Prostate gland (tissue), 2 donors: ENCODE measurements around the gene G3BP1. TPM values are rescaled to one million over a fixed set of nuclear protein-coding genes. Genes with fewer than 3 reads are reported as not detected.

Source experiments
- DNase-seq: peaks from one replicate; pipeline ENCODE4 v3.0.0-alpha.2; 2019; ENCODE audit warnings: low spot score
- H3K27ac ChIP-seq, 2 donors: fragments of 200-600 bp; sonication (generic); 2 replicates each; pipeline ENCODE4 v1.5.1; 2017 to 2019
- H3K27me3 ChIP-seq: fragments of 200-600 bp; sonication (generic); replicated peaks from 2 replicates; pipeline ENCODE4 v1.5.1; 2019; ENCODE audit not compliant: insufficient read depth
- H3K36me3 ChIP-seq, 2 donors: fragments of 200-600 bp; sonication (generic); 1 replicate in 1 of 2; 2 replicates in 1 of 2; pipeline versions ENCODE4 v1.5.1 to v1.8.1; 2017 to 2019
- H3K4me1 ChIP-seq: fragments of 200-600 bp; sonication (generic); replicated peaks from 2 replicates; pipeline ENCODE4 v1.5.1; 2019
- H3K4me3 ChIP-seq, 2 donors: fragments of 200-600 bp; sonication (generic); 2 replicates each; pipeline ENCODE4 v1.5.1; 2017 to 2019
- H3K9me3 ChIP-seq: fragments of 200-600 bp; sonication (generic); 2 replicates; pipeline ENCODE4 v1.5.1; 2017
- POLR2A ChIP-seq: fragments of 450-650 bp; IDR thresholded peaks from one replicate; pipeline ENCODE4 v1.6.1; 2016; ENCODE audit warnings: antibody characterized with exemption, mild to moderate bottlenecking
- POLR2AphosphoS5 ChIP-seq: sonication (generic); formaldehyde crosslinking; IDR thresholded peaks from one replicate; pipeline ENCODE4 v1.6.1; 2017; ENCODE audit warnings: antibody characterized with exemption
- WGBS: methylation state at CpG from one replicate; pipeline ENCODE4 v1.1.5; 2018; 5-methylcytosine and 5-hydroxymethylcytosine counted together
- intact Hi-C: fragments of 100-400 bp; cut with DNase I; formaldehyde crosslinking; loops from one replicate; pipeline ENCODE4 v1.14.2; 2022
- total RNA-seq, 2 donors: library from RNA; depleted of rRNA; stranded (reverse); fragments of >200 nt; gene quantifications; one replicate each; pipeline ENCODE4 v1.1.0, GENCODE V29; 2016
- TF ChIP-seq, protein P1 (sequence below), 4 experiments: fragments of 200-600 bp in 2 of 4; fragments of 450-650 bp in 2 of 4; sonication (generic) in 2 of 4; IDR thresholded peaks; 1 replicate in 3 of 4; 2 replicates in 1 of 4; pipeline ENCODE4 v1.5.1; 2016 to 2019; ENCODE audit warnings: antibody characterized with exemption in 4 of 4, mild to moderate bottlenecking in 2 of 4, moderate library complexity in 2 of 4

G3BP1 gene
- total RNA-seq, 2 donors from 2014 or later, result 98.4 to 119 TPM

DNA sequence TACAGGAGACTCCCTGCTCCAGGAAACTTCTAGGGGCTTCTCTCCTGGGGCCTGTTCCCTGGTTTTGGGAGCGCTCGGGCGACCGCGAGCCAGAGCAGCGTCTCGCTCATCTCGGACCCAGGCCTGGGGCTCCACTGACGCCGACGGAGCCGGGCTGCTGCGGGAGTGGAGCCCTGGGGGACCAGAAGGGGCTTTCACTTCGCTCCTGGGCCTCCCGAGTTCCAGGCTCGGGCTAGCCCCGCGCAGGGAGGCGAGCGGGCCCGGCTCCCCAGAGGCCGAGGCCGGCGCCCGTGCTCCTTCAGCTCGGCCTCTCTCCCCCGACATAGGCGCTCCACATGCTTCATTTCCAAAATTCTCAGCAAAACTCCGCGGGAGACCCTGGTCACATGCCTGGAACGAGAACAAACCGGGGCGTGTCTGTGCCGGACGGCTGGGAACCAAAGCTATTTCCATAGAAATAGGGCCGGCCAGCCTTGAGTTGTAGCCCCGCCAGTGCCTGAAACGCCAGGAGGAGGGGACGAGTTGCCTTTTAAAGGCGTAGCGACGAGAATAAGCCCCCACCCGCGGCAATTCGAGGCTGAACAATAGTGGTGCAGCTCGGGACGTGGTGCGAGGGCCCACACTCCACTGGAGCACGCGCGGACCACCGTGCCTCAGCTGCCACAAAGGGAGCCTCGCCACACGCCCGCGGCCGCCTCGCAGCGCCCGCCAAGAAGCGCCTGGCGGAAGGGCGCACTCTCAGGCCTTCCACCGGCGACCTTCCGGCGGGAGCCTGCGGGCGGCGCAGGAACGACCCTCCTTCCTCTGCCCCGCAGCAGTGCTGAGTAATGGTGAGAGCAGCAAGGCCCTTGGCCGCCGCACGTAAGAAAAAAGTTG, 1.1 kb upstream of the G3BP1 start:
- H3K27me3 ChIP-seq, result no peaks in the 10 kb centered on the region
- WGBS, result 4% methylated on average over 60 of the region's 75 CpGs
- peak overlapping the region; percentile 92 to 94 for H3K27ac ChIP-seq
- H3K4me1 ChIP-seq, result peaks cover 7% of the 10 kb centered on the region
- H3K9me3 ChIP-seq, result no peaks in the 10 kb centered on the region
- DNase-seq, result peak; percentile 36
- peak overlapping the region; percentile 38 to 50 for H3K4me3 ChIP-seq
- intact Hi-C loops, result no loop called here
- no peak for TF ChIP-seq POLR2AphosphoS5
- TF ChIP-seq, protein P1, sequence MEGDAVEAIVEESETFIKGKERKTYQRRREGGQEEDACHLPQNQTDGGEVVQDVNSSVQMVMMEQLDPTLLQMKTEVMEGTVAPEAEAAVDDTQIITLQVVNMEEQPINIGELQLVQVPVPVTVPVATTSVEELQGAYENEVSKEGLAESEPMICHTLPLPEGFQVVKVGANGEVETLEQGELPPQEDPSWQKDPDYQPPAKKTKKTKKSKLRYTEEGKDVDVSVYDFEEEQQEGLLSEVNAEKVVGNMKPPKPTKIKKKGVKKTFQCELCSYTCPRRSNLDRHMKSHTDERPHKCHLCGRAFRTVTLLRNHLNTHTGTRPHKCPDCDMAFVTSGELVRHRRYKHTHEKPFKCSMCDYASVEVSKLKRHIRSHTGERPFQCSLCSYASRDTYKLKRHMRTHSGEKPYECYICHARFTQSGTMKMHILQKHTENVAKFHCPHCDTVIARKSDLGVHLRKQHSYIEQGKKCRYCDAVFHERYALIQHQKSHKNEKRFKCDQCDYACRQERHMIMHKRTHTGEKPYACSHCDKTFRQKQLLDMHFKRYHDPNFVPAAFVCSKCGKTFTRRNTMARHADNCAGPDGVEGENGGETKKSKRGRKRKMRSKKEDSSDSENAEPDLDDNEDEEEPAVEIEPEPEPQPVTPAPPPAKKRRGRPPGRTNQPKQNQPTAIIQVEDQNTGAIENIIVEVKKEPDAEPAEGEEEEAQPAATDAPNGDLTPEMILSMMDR (IDR thresholded peaks at IDR 0.05), result no peak
- no peak for TF ChIP-seq POLR2A
- no peaks in the 10 kb centered on the region for H3K36me3 ChIP-seq

DNA sequence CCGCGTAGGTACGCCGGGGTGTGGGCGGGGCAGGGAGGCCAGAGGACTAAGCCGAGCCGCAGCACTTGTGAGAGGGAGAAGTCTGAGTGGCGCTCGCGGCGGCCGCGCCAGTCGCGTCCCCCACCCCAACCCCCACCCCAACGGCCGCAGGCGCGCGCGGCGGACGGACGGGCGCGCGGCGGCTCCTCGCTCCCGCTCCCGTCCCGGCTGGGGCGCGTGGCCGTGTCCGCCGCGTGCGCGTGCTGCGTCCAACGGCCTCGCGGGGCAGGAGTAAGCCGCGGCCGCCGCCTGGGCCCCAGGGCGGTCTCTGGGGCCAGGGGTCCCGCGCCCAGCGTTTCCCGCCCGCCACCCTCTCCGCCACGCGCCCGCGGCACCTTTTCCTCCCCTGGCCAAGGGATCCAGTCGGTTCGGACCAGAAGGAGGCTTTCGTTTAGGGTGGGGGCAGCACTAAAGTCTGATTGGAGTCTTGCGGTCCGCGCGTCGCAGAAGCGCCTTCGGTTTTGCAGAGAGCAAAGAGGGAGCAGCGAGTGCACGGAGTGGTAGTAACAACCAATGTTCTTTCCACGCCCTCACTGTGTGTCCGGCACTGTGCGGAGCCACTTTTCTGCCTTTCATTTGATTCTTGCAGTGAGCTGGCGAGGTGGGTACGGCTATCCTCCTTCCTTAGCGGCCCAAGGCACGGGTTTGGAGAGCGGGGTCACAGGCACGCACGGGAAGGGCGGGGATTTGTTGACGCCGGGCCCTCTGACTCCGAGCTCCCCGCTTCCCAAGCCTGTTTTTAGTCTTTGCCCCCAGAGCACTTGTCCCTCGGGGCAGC, 483 bp downstream of the G3BP1 start:
- H3K4me3 ChIP-seq, result peak overlapping the region; percentile 74 to 76
- no peaks in the 10 kb centered on the region for H3K27me3 ChIP-seq
- peaks cover 7% of the 10 kb centered on the region for H3K4me1 ChIP-seq
- H3K27ac ChIP-seq, result peak overlapping the region; percentile 80 to 88
- peak; percentile 27 for DNase-seq
- TF ChIP-seq POLR2AphosphoS5, result no peak
- TF ChIP-seq POLR2A, result no peak
- TF ChIP-seq, protein P1 (IDR thresholded peaks at IDR 0.05), result no peak
- H3K36me3 ChIP-seq, result no peaks in the 10 kb centered on the region
- intact Hi-C loops, result no loop called here
- WGBS, result under 1% methylated on average over 33 of the region's 87 CpGs
- H3K9me3 ChIP-seq, result no peaks in the 10 kb centered on the region

DNA sequence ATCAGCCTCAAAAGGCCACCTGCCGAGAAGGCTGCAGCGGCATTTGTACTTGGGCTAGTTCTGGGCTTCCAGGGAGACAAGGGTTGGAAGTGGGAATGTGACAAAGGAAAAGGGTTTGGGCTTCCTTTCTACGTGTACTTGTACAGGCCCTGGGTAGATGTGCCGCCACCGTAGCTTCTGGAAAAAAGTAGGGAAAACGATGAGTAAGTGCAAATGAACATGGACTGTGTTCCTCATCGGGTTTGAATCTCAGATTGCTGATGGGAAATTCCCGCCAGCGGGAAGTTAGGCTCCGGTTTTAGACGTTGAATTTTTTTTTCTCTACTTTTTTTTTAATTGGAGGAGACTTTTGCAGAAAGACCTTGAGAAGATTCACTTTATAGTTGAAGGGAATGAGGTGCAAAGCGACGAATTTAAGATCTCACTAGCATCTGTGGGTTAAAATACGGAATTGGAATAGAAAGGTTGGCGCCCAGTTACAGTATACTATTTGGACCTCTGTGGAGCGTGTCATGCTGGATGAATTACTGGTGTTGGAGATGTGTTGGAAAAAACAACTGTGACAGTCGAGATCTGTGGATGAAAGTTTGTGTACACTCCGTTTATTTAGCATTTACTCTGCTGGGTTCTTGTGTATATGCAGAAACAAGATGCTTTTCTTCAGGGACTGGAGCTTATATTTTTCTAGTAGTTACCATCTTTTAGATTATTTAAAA, 1.2 kb downstream of the G3BP1 start:
- no peaks in the 10 kb centered on the region for H3K27me3 ChIP-seq
- peak overlapping the region; percentile 74 to 76 for H3K4me3 ChIP-seq
- TF ChIP-seq, protein P1 (IDR thresholded peaks at IDR 0.05), result no peak
- TF ChIP-seq POLR2A (no peak), POLR2AphosphoS5 (no peak)
- peak overlapping the region; percentile 80 to 88 for H3K27ac ChIP-seq
- H3K9me3 ChIP-seq, result no peaks in the 10 kb centered on the region
- intact Hi-C loops, result no loop called here
- no peak for DNase-seq
- H3K4me1 ChIP-seq, result peaks cover 7% of the 10 kb centered on the region
- no peaks in the 10 kb centered on the region for H3K36me3 ChIP-seq
- WGBS, result 2% methylated on average over 18 of the region's 18 CpGs

GRCh38 chr5:151773951-151774350, 2.2 kb downstream of the G3BP1 start:
- no peaks in the 10 kb centered on the region for H3K27me3 ChIP-seq
- H3K9me3 ChIP-seq, result no peaks in the 10 kb centered on the region
- H3K4me1 ChIP-seq, result peaks cover 7% of the 10 kb centered on the region
- intact Hi-C loops, result no loop called here
- WGBS, result 2% methylated on average over 3 of the region's 3 CpGs
- no peak for TF ChIP-seq POLR2AphosphoS5
- TF ChIP-seq, protein P1 (IDR thresholded peaks at IDR 0.05), result no peak
- TF ChIP-seq POLR2A, result no peak
- no peak overlapping the region for H3K4me3 ChIP-seq
- H3K36me3 ChIP-seq, result no peaks in the 10 kb centered on the region
- H3K27ac ChIP-seq, result no peak overlapping the region
- no peak for DNase-seq
